ENCODE results near the gene DCAF5. TPM values are rescaled to one million over a fixed set of nuclear protein-coding genes. Genes with fewer than 3 reads are reported as not detected.
A peak's percentile ranks its signal among the peaks of the same experiment; 100 is the strongest.
"Not testable (repeated sequence)": the region's sequence is repeated elsewhere in the genome, so short reads cannot be mapped to it uniquely, and the experiment has no call there.

The DCAF5 gene
- total RNA-seq, 2 experiments from 2014 or later: 39.9 to 45.4 TPM

DNA sequence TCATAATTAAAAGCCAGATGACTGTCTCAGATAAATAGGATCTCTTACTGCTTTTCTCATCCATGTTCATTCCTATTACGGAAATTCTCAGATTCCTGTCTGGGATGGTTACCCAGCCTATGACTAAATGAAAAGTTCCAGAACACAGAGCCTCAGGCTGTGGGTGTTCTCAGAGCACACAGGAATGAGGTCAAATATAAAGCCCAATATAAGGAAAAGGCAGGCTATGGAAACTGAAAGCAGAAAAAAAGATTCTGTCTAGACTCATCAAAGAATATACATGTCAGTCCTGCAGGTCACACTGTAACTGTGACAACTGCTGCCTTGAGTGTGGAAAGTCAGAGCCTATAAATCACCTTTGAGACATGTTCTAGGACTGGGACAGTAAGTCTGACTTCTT, 64.3 kb downstream of the DCAF5 start:
- ATAC-seq (no peak), DNase-seq (no peak)
- Mint-ChIP-seq H3K9me3 (ENCODE audit: low read depth) (no peaks in the 10 kb centered on the region), H3K4me1 (peaks cover 8% of the 10 kb centered on the region), H3K36me3 (peaks cover 19% of the 10 kb centered on the region), H3K27me3 (no peaks in the 10 kb centered on the region), H3K27ac (no peak overlapping the region), H3K4me3 (no peak overlapping the region)
- CTCF ChIA-PET: interaction anchor here (4.7 to 5.5 kb wide), 2 partner anchors 176 to 226 kb away, joined by 32 to 41 read pairs; no protein-coding TSS in a partner anchor

DNA sequence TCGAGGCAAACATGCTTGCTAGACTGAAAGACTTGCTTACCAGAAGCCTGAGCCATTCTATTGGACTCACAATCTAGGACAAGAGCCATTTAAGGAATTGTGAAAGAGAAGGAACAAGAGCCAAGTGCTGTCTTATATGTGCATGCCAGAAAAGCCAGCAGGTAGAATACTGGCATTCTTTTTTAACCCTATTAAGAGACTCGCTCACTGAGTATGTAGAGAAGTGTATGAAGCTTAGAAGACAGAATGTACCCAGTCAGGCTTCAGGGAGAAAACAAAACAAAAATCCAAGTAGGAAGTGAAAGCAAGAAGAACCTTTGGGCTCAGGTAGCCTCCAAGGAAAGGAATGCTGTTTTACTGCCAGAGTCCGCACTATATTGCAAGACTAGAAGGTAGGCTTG, 65.9 kb downstream of the DCAF5 start:
- Mint-ChIP-seq H3K4me3 (no peak overlapping the region), H3K9me3 (ENCODE audit: low read depth) (no peaks in the 10 kb centered on the region), H3K27me3 (no peaks in the 10 kb centered on the region), H3K4me1 (no peaks in the 10 kb centered on the region), H3K27ac (no peak overlapping the region), H3K36me3 (peaks cover 24% of the 10 kb centered on the region)
- ATAC-seq: no peak
- no peak for DNase-seq
- CTCF ChIA-PET: no interaction called here

- H3K4me1 Mint-ChIP-seq: no peaks in the 10 kb centered on the region
- CTCF ChIA-PET: no interaction called here
- ATAC-seq (no peak), DNase-seq (no peak)
- no peaks in the 10 kb centered on the region for H3K27me3 Mint-ChIP-seq
- H3K27ac Mint-ChIP-seq: no peak overlapping the region
- peaks cover 25% of the 10 kb centered on the region for H3K36me3 Mint-ChIP-seq
- no peak overlapping the region for H3K4me3 Mint-ChIP-seq
- H3K9me3 Mint-ChIP-seq (ENCODE audit: low read depth): no peaks in the 10 kb centered on the region
Observed at GRCh38 chr14:69086537-69086936, 66.4 kb downstream of the DCAF5 start.

DNA sequence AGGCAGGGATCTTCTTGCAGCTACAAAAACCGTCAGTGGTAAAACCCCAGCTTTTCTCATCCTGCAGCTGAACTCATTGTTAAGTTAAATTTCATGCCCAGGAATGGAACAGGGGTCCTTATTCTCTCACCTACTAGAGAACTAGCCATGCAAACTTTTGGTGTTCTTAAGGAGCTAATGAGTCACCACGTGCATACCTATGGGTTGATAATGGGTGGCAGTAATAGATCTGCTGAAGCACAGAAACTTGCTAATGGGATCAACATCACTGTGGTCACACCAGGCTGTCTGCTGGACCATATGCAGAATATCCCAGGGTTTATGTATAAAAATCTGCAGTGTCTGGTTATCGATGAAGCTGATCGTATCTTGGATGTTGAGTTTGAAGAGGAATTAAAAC, 68.9 kb downstream of the DCAF5 start:
- CTCF ChIA-PET: interaction anchor here (1.0 to 2.2 kb wide), 2 partner anchors 106 to 173 kb away, joined by 3 to 9 read pairs; no protein-coding TSS in a partner anchor
- H3K4me3 Mint-ChIP-seq: no peak overlapping the region
- H3K36me3 Mint-ChIP-seq: peaks cover 28% of the 10 kb centered on the region
- H3K4me1 Mint-ChIP-seq: peaks cover 6% of the 10 kb centered on the region
- H3K9me3 Mint-ChIP-seq (ENCODE audit: low read depth): no peaks in the 10 kb centered on the region
- no peaks in the 10 kb centered on the region for H3K27me3 Mint-ChIP-seq
- DNase-seq (no peak), ATAC-seq (no peak)
- H3K27ac Mint-ChIP-seq: no peak overlapping the region

DNA sequence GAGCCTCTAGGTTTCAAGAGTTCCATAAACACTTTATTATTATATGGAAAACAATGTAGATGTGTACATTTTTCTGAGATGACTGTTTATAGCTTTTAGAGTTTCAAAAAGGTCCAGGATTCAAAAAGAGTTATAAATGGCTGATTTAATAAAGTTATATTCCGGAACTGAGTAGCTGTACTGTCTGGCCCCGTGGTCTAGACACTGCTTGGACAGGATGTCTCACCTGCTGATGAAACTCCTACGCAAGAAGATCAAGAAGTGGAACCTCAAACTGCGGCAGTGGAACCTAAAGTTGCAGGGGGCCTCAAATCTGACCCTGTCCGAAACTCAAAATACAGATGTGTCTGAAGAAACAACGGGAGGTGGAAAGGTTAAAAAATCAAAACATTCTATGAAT, 69.7 kb downstream of the DCAF5 start:
- H3K36me3 Mint-ChIP-seq: peaks cover 32% of the 10 kb centered on the region
- no peak for ATAC-seq
- DNase-seq: no peak
- CTCF ChIA-PET: interaction anchor here (0.6 to 2.2 kb wide), 2 partner anchors 151 to 172 kb away, joined by 3 to 9 read pairs; no protein-coding TSS in a partner anchor
- H3K27me3 Mint-ChIP-seq: no peaks in the 10 kb centered on the region
- peaks cover 13% of the 10 kb centered on the region for H3K4me1 Mint-ChIP-seq
- H3K27ac Mint-ChIP-seq: no peak overlapping the region
- H3K9me3 Mint-ChIP-seq (ENCODE audit: low read depth): no peaks in the 10 kb centered on the region
- no peak overlapping the region for H3K4me3 Mint-ChIP-seq

DNA sequence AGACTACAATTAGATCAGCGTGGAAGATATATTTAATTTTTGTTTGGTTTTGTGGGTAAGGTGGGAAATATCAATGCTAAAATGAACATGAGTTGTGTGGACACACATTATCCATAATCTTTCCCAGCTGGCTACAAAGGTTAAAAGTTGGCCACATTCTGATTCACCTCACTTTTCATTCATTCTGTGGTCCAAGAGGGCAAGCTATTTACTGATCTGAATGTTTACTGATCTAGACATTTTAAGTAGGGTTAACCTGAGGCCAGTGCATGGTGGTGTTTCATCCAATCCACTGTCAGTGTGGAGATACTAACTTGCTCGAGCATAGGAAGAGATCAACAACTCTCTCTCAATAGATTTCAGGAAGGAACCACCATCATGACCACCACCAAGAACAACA, 71.6 kb downstream of the DCAF5 start:
- no peaks in the 10 kb centered on the region for H3K9me3 Mint-ChIP-seq (ENCODE audit: low read depth)
- no peak overlapping the region for H3K4me3 Mint-ChIP-seq
- no peak for DNase-seq
- no peak overlapping the region for H3K27ac Mint-ChIP-seq
- CTCF ChIA-PET: interaction anchor here (1.9 kb wide), 1 partner anchor 9 kb away, joined by 8 read pairs; no protein-coding TSS in a partner anchor
- peaks cover 14% of the 10 kb centered on the region for H3K4me1 Mint-ChIP-seq
- H3K27me3 Mint-ChIP-seq: no peaks in the 10 kb centered on the region
- H3K36me3 Mint-ChIP-seq: peaks cover 40% of the 10 kb centered on the region
- ATAC-seq: no peak

DNA sequence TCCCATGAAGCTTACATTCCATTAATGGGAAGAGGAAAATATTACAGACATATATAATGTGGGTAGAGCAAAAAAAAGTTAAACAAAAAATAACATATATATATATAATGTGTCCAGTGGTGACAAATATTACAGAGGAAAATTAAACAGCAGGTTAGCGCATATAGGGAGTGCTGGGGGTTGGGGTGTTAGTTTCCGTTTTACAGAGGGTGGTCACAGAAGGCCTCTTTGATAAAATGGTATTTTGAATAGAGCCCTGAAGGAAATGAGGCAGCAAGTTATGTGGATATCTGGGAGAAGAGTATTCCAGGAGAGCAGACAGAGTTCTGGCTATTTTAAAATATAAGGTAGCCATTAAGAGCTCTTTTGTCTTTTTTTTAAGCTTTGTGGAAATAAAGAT, 73.2 kb downstream of the DCAF5 start:
- ATAC-seq: no peak
- Mint-ChIP-seq H3K4me3 (no peak overlapping the region), H3K36me3 (peaks cover 38% of the 10 kb centered on the region), H3K4me1 (peaks cover 14% of the 10 kb centered on the region), H3K27ac (peak overlapping the region; percentile 38), H3K9me3 (ENCODE audit: low read depth) (no peaks in the 10 kb centered on the region), H3K27me3 (no peaks in the 10 kb centered on the region)
- no peak for DNase-seq
- CTCF ChIA-PET: interaction anchor here (1.9 kb wide), 1 partner anchor 10 kb away, joined by 8 read pairs; no protein-coding TSS in a partner anchor

DNA sequence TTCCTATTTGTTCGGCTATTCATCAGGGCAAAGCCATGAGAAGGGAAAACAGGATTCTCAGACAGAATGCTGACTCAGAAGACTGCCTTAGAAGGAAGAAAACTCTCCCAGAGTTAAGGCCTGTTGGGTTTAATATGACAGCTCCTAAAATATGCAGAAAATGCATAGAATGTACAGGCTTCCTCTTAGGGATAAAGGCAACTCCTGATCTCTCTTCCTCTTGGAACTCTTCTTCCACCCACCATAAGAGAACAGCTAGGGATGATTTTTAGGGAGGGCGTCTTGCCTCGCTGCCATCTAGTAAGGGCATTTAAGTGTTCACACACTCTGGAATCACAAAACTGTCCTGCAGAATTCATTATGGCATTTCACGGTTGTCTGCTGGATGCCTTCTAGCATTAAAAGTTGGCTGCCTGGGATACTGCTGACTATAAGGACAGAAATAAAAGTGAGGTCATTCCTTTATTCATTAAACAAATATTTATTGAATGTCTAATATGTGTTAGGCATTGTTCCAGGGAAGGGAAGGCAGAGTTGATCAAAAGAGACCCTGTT, 73.7 kb downstream of the DCAF5 start:
- Mint-ChIP-seq H3K27me3 (no peaks in the 10 kb centered on the region), H3K27ac (no peak overlapping the region), H3K4me1 (peaks cover 14% of the 10 kb centered on the region), H3K4me3 (no peak overlapping the region), H3K9me3 (ENCODE audit: low read depth) (no peaks in the 10 kb centered on the region), H3K36me3 (peaks cover 41% of the 10 kb centered on the region)
- DNase-seq (no peak), ATAC-seq (no peak)
- CTCF ChIA-PET: interaction anchor here (1.9 kb wide), 1 partner anchor 11 kb away, joined by 8 read pairs; no protein-coding TSS in a partner anchor

- no peak overlapping the region for H3K4me3 Mint-ChIP-seq
- CTCF ChIA-PET: interaction anchor here (0.6 kb wide), 1 partner anchor 444 kb away, joined by 3 read pairs; no protein-coding TSS in a partner anchor
- H3K36me3 Mint-ChIP-seq: peaks cover 42% of the 10 kb centered on the region
- no peak for DNase-seq
- H3K27me3 Mint-ChIP-seq: no peaks in the 10 kb centered on the region
- no peak for ATAC-seq
- H3K27ac Mint-ChIP-seq: no peak overlapping the region
- H3K9me3 Mint-ChIP-seq (ENCODE audit: low read depth): no peaks in the 10 kb centered on the region
- H3K4me1 Mint-ChIP-seq: peaks cover 17% of the 10 kb centered on the region
Observed at GRCh38 chr14:69077841-69078240, 75.1 kb downstream of the DCAF5 start.

DNA sequence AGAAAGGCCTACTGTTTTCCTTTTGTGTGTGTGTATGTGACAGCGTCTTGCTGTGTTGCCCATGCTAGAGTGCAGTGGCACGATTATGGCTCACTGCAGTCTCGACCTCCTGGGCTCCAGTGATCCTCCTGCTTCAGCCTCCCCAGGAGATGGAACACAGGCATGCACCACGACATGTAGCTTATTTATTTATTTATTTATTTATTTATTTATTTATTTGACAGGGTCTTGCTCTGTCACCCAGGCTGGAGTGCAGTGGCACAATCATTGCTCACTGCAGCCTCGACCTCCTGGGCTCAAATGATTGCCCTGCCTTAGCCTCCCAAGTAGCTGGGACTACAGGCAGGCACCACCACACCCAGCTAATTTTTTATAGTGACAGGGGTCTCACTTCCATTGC, 75.7 kb downstream of the DCAF5 start:
- ATAC-seq; H3K27ac Mint-ChIP-seq; DNase-seq; H3K9me3 Mint-ChIP-seq (ENCODE audit: low read depth); H3K27me3 Mint-ChIP-seq; H3K4me3 Mint-ChIP-seq: not testable (repeated sequence)
- peaks cover 17% of the 10 kb centered on the region for H3K4me1 Mint-ChIP-seq
- CTCF ChIA-PET: interaction anchor here (0.6 to 0.9 kb wide), 2 partner anchors 166 to 444 kb away, joined by 3 to 4 read pairs; no protein-coding TSS in a partner anchor
- peaks cover 44% of the 10 kb centered on the region for H3K36me3 Mint-ChIP-seq

DNA sequence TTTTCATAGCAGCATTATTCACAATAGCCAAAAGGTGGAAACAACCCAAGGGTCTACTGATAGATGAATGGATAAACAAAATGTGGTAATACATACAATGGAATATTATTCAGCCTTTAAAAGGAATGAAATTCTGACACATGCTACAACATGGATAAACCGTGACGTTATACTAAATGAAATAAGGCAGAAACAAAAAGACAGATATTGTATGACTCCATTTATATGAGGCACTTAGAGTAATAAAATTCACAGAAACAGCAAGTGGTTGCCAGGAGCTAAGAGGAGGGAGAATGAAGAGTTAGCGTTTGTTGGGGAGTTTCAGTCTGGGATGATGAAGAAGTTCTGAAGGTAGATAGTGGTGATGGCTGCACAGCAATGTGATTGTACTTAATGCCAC, 76.6 kb downstream of the DCAF5 start:
- CTCF ChIA-PET: interaction anchor here (0.9 kb wide), 1 partner anchor 165 kb away, joined by 4 read pairs; no protein-coding TSS in a partner anchor
- Mint-ChIP-seq H3K4me3 (no peak overlapping the region), H3K4me1 (peaks cover 17% of the 10 kb centered on the region), H3K27me3 (no peaks in the 10 kb centered on the region), H3K9me3 (ENCODE audit: low read depth) (no peaks in the 10 kb centered on the region), H3K27ac (no peak overlapping the region), H3K36me3 (peaks cover 40% of the 10 kb centered on the region)
- DNase-seq: no peak
- ATAC-seq: no peak

DNA sequence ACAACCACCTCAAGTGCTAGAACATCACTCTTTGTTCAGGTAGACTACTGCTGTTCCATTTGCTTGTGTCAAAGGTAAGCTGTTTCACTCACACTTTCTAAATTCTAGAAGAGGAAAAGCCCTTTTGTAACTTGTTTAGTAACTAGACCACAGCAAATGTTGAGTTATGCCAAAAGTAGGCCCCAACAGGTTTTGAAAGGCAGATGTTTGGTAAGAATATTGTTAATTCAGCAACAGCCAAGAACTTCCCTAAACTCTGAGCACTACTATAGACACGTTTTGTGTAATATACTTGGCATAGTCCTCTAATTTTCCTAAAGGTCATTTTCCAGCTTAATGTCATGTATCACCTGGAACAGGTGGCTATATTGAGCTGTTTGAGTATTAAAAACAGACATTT, 79.0 kb downstream of the DCAF5 start:
- DNase-seq: no peak
- CTCF ChIA-PET: interaction anchor here (0.6 to 1.7 kb wide), 5 partner anchors 13 to 163 kb away, joined by 3 to 4 read pairs (median 3); no protein-coding TSS in a partner anchor
- H3K27ac Mint-ChIP-seq: no peak overlapping the region

GRCh38 chr14:69073429-69073828, 79.5 kb downstream of the DCAF5 start:
- CTCF ChIA-PET: interaction anchor here (0.7 to 1.7 kb wide), 3 partner anchors 13 to 162 kb away, joined by 3 to 4 read pairs (median 3); no protein-coding TSS in a partner anchor
- ATAC-seq (no peak), DNase-seq (no peak)
- Mint-ChIP-seq H3K4me1 (peaks cover 7% of the 10 kb centered on the region), H3K4me3 (no peak overlapping the region), H3K27ac (no peak overlapping the region), H3K27me3 (no peaks in the 10 kb centered on the region), H3K9me3 (ENCODE audit: low read depth) (no peaks in the 10 kb centered on the region), H3K36me3 (peaks cover 34% of the 10 kb centered on the region)

More for the DNA sequence above, 79.0 kb downstream of the DCAF5 start:
- Mint-ChIP-seq H3K4me3 (no peak overlapping the region), H3K9me3 (ENCODE audit: low read depth) (no peaks in the 10 kb centered on the region), H3K36me3 (peaks cover 35% of the 10 kb centered on the region), H3K27me3 (no peaks in the 10 kb centered on the region), H3K4me1 (peaks cover 11% of the 10 kb centered on the region)
- no peak for ATAC-seq

DNA sequence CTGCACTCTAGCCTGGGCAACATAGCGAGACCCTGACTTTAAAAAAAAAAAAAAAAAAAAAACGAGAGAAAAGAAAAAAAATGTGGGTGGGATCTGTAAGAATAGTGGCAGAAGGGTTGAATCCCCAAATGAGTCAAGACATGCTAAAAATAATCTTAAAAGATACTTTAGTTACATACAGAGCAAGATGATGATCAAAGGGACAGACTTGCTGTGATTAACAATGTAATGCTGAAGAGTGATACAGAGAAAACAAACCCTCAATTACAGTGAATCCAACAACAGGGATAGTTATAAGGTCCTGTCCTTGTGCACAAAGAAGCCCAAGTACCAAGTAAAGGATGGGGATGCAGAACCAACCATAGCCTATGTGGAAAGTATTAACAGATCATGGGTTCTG, 80.3 kb downstream of the DCAF5 start:
- H3K27me3 Mint-ChIP-seq: no peaks in the 10 kb centered on the region
- no peak for DNase-seq
- peaks cover 9% of the 10 kb centered on the region for H3K4me1 Mint-ChIP-seq
- no peak overlapping the region for H3K27ac Mint-ChIP-seq
- CTCF ChIA-PET: interaction anchor here (1.1 to 1.7 kb wide), 2 partner anchors 160 to 161 kb away, joined by 3 to 4 read pairs; no protein-coding TSS in a partner anchor
- H3K4me3 Mint-ChIP-seq: no peak overlapping the region
- no peaks in the 10 kb centered on the region for H3K9me3 Mint-ChIP-seq (ENCODE audit: low read depth)
- ATAC-seq: no peak
- peaks cover 34% of the 10 kb centered on the region for H3K36me3 Mint-ChIP-seq

Data from activated CD8-positive, alpha-beta memory T cell treated with anti-CD3 and anti-CD28 coated beads, Interleukin-2, amount 10 ng/mL, durations not matched to agents 7 days and 5 days (primary cell).